SK-MEL-5 (cell line): Measurements from ENCODE around the gene MEAK7. TPM values are rescaled to one million over a fixed set of nuclear protein-coding genes. Genes with fewer than 3 reads are reported as not detected.

Source experiments
- DNase-seq: peaks from one replicate; pipeline ENCODE4 v3.0.0-alpha.2; 2016; ENCODE audit warnings: low read depth, low spot score
- in situ Hi-C: cut with HindIII; loops from 2 replicates; pipeline ENCODE4 v1.10.0; 2016; ENCODE audit warnings: low sequenced_read_pairs, high pct_unique_total_duplicates, low pct_unique_long_range_greater_than_20kb
- total RNA-seq: library from RNA; depleted of rRNA; stranded (reverse); fragments of >200 nt; shearing (Covaris generic); gene quantifications from 2 replicates; pipeline ENCODE4 v1.2.3, GENCODE V29; 2014

MEAK7 gene
- total RNA-seq, 1 experiment from 2014 or later, result 6.7 TPM

DNA sequence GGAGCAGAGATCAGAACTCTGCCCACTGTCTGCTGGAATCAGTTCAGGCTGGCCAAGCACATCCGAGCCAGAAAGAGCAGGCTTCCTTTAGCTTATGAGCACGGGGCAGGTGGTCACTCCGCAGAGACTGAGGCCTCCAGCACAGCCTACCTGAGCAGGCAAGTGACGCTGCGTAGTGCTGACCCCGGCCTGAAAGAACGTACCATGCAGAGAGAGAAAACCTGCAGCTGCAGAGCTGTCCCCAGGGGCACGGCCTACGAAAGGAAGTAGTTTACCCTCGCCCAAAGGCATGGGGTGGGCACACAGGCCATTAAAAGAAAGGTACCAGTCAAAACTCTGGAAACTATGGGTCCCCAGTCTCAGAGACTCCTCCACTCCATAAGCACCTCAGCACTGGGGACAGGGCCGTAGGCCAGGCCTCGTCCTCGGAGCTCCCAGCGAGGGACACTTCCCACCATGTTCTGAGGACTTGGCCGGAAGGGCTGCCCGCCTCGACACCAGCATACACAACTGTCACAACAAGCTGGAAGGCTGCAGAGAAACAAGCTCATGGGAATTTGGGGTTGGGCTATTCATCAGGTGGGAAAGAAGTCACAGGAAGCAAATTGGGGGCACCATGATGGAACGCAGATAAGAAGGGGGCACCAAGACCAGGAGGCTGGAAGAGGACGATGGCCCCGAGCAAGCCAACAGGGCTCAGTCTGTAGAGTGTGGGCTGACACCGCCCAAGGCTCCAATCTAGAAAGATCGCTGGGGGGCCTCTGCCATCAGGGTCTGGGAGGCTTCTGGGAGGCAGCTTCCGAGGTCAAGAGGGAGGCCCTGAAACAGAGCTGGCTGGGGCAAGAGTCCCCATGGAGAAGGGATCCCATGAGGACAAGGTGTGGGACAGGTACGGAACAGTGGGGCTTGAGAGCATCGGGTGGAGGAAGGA is 21.2 kb downstream of the MEAK7 start:
- in situ Hi-C loops, result no loop called here
- no peak for DNase-seq

DNA sequence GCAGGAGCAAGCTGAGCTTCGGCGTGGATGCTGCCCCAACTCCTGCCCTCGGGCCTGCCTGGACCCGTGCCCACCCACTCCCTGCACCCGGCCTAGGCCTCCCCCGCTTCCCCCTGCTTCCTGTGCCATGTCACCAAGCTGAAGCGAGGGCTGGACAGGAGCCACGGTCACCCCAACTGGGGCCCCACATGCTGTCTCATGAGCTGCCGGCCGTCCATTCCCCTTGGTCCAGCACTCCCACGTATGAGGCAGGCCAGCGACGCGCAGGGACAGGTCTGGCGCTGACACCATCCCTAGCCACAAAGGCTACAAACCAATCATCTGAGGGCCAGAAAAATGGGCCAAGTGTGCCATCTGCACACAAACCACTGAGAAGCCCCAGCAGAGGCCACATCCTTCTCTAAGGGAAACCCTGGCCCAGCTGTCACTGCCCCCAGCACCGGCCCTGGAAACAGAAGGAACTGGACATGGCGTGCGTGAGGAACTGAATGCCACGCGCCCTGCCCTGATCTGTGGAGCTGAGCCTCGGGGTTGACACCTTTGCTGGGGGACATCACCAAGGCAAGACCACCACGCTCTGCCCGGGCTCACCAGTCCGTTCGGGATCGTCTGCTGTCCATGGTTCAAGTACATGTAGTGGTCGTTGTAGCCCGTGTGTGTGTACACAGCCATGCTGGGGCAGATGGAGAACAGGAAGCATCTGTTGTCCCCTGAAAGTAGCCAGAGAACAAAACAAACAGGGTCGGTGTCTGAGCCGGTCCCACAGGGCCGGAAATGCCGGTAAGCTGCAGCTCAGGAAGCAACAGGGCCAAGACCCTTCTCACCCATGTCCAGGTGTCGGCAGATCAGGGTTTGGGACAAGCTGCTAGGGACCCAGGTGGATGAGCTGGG is 22.2 kb downstream of the MEAK7 start:
- no peak for DNase-seq

DNA sequence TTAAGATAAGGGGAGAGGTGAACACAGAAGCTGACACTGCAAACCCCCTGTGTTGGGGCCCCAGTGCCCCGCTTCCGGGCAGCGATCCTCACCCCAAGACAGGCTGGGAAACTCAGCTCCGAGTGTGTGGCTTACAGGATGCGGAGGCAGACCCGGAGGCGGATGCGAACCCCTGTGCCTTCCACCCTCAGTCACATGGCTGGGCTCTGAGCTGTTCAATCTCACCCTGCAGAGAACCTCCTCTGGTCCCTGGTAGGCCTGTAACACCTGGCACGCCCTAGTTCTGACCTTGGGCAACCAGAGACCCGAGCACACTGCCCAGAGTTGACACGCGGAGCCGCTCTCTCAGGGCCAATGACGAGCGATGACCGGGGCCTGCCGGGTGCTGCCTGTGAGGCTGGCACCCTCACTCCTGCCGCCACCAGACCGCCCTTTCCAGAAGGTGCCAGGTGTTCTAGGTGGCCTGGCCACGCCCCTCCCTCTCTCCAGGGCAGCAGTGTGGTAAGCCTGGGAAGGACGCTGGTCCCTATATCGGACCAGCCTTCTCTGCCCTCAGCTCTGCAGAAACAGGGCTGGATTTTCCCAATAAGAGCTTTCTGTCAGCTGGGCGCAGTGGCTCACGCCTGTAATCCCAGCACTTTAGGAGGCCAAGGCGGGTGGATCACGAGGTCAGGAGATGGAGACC is 23.3 kb downstream of the MEAK7 start:
- no peak for DNase-seq
- in situ Hi-C loops, result no loop called here

More for the DNA sequence above, 22.2 kb downstream of the MEAK7 start:
- in situ Hi-C loops, result no loop called here

DNA sequence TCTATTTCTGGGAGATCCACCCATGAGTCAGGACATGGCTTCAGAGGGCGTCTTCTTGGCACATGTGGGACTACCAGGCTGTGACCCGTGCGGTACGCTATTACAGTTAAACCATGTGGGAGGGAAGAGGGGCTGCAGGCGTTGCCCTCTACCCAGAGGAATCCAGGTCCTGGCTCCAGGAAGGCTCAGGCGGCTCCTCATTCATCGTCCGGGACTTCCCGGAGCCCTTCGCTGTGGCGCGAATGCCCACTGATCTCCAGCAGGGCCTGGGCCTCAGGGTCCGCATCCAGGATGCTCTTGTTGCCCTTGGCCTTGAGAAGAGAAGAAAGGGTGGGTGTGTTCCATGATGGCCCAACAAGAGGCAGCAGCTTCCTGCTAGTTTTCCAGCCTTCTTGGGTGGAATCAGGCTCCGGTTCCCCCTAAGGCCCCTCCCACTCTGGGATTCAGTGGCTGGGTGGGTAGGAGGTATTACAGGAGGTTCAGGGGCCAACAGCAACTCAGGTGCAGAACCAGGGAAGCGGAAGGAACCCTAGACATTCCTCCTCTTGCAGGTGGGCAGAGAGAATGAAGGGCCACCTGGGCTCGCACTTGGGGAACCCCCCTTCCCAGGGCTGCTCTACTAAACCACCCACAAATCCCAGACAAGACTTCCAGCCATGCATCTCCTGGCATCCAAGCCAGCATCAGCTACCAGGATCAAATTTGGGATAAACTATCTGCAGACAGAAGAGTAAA is 24.6 kb downstream of the MEAK7 start:
- no peak for DNase-seq
- in situ Hi-C loops, result no loop called here

DNA sequence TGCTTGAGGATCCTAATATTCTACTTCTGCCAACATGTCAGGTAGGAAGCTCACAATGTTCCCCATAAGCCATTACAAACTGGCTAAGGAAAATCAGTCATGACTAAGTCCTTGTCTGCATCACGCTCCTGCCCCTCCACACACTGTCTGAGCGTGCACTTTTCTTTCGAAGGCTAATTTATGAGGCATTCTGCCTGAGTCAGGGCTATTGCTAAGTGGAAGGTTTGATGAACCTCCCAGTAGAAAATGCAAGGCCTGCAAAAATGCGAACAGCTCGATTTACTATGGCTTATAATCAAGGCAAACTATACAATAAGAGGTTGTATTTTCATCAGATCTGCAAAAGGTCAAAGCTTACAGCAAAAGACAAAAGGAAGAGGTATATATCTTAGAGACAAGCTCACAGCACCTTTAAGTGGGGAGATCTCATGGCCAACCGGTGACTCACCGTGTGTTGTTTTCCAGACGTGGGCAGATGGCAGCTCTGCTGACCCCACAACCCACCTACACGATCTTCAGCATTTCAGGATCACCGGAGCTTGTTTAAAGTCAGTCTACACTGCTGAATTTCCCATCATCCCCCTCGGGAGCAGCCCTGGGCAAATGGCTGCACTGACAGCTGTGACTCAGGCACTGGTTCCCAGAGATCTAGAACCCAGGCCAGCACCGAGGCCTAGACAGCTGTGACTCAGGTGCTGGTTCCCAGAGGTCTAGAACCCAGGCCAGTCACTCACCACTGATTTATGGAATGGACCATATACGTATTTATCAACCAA is 26.1 kb downstream of the MEAK7 start:
- no peak for DNase-seq
- in situ Hi-C loops, result no loop called here

DNA sequence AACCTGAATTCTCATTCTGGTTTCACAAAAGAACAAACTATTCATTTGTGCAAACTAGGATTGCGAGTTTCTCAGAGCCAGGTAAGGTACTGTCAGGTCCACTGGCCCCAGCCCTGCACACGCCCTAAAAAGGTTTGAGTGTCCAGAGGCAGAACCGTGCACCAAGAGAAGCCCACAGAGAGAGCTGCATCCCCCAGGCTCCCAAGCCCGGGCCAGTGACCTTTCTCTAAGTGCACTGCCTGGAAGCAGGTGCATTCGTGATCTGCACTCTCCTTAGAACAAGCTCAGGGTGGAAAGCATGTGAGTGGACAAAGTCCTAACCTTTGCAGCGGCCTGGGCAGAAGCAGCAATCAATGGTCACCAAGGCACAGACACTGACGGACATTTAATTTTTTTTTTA is 26.8 kb downstream of the MEAK7 start:
- in situ Hi-C loops, result no loop called here
- DNase-seq, result no peak

DNA sequence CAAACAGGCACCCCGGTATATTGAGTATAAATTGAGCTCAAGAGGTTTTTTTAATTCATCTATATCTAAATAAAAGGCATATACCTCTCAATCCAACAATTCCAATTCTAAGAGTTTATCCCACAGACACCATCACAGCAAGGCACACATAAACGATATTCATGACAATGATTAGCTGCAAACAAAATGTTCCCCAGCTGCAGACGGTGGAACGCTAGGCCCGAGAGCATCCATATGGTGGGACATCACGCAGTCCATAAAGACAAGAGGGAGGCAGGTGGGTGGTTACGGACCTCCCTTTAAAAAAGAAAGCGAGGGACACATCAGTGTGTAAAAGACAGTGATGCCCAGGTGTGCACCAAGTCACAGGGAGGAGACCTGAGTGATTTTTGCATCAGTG is 28.1 kb downstream of the MEAK7 start:
- in situ Hi-C loops, result no loop called here
- no peak for DNase-seq

DNA sequence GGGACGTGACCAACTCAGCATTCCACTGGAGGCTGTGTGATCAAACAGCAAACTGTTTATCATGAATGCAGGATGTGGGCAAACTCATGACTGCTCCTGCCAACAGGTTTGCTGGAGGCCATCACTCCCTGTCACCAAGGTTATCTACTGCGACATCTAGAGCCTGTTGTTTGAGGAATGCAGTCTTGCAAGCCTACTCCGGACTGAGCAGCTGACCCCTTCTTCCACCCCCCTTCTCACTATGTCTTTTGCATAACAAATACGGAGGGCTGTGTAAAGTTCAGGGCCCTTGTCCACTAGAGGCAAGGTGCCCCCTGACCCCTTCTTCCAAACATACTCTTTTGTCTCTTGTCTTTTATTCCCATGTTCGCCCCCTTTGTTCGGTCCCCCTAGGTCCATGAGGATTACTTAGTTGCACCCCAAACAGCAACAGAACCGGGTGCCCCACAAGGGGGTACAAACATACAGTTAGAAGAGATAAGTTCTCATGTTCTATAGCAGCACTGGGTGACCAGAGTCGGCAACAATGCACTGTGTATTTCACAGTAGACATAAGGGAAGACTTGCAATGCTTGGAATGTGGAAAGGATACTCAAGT is 28.7 kb downstream of the MEAK7 start:
- DNase-seq, result peak; percentile 50
- in situ Hi-C loops, result no loop called here

DNA sequence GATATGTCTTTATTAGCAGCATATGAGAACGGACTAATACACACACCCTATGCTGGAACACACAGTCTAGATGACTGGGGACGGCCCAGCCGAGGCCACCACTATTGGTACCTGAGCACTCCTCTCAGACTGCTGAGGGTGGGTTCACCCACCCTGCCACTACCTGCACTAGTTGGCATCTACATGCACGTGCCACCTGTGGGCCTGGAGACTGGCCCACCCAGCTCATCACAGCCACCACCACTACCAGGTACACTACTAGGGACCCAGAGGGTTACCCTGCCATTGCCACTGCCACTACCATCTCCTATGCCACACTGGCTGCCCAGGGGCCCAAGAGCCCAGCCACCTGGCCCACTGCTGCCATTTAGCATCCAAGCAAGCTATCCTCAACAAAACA is 32.5 kb downstream of the MEAK7 start:
- DNase-seq, result no peak
- in situ Hi-C loops, result no loop called here

DNA sequence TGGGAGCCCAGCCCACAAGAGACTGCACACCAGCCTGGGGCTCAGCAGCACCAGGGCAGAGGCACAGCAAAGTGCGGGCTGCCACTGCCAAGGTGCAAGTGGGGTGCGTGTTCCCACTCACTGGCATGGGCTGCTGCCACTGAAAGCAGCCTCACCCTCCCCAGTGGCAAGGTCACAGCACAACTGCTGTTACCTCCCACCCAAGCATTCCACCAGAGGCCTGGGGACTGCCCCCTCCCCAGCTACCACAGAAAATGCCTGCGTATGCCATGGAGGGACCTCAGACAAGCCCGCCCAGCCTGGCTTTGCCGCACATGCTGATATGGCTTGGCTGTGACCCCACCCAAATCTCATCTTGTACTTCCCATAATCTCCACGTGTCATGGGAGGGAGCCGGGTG is 33.1 kb downstream of the MEAK7 start:
- in situ Hi-C loops, result no loop called here
- no peak for DNase-seq

DNA sequence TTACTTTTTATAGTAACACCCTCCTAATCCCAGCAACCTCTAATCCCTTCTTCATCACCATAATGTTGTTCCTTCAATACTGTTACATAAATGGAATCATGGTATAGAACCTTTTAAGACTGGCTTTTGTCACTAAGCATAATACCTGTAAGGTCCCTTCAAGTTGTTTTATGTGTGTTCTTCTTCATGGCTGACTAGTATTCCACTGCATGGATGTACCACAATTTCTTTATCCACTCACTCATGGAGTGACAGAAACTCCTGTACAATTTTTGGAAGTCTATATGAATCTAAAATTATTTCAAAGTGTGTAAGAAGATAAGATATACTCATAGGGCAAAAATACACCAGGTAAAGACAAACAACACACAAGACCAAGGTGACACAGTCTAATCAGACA is 36.8 kb downstream of the MEAK7 start:
- in situ Hi-C loops, result no loop called here
- DNase-seq, result no peak

DNA sequence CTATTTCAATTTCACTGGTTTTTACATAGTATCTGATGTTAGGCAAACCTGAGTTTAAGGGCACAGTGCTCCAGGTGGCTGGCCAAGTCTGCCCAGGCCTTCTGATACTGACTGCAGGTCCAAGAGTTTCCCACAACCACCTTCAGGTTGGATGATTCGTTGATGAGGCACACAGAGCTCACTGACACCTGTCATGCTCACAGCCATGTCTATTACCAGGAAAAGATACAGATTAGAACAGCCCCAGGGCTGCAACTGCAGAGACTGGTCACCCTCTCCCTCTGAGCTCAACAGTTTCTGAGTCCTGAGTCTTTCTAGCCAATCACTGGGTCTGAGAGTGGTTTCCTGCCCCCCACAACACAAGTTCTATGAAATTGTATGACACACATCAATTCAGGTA is 37.2 kb downstream of the MEAK7 start:
- no peak for DNase-seq
- in situ Hi-C loops, result no loop called here

DNA sequence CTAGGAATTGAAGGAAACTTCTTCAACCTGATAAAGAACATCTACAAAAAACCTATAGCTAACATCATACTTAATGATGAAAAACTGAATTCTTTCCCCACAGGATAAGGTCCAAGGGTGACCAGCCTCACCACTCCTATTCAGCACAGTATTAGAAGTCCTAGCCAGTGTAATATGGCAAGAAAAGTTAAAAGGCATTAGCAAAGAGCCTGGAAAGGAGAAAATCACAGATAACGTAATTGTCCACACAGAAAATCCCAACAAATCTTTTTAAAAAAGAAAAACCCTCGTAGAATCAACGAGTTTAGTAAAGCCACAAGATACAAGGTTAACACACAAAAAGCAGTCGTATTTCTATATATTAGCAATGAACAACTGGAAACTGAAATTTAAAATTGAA is 37.8 kb downstream of the MEAK7 start:
- in situ Hi-C loops, result no loop called here
- DNase-seq, result no peak

DNA sequence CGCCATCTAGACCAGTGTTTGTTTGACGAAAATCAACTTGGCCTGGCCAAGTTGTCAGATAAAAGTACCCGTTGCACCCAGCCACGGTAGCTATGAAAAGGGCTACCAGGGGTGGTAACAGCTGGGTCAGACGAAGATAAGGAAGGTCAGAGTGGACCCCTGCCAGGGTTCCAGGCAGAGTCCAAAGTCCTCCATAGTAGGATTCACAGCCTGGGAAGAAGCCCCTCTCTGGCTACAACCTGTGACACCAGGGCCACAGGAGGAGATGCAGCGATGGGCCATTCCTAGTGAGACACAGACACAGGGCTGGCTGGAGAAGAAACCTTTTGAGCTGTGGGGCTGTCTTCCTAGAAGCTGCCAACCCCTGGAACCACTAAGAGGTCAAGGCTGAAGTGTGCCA is 39.3 kb downstream of the MEAK7 start:
- peak; percentile 7 for DNase-seq

DNA sequence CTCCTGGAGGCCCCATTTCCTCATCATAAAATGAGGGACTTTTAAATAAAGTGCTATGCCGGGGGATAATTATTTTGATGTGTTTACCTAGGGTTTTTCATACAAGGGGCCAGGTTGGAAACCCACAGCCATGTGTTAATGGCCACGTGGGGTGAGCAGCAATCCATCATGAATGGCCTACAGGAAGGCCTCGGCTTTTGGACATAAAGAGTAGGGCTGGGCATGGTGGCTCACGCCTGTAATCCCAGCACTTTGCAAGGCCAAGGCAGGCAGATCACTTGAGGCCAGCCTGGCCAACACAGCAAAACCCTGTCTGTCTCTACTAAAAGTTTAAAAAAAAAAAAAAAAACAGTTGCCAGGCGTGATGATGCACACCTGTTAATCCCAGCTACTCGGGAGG is 40.3 kb downstream of the MEAK7 start:
- no peak for DNase-seq
- in situ Hi-C loops, result no loop called here

More for the DNA sequence above, 39.3 kb downstream of the MEAK7 start:
- in situ Hi-C loops, result no loop called here

DNA sequence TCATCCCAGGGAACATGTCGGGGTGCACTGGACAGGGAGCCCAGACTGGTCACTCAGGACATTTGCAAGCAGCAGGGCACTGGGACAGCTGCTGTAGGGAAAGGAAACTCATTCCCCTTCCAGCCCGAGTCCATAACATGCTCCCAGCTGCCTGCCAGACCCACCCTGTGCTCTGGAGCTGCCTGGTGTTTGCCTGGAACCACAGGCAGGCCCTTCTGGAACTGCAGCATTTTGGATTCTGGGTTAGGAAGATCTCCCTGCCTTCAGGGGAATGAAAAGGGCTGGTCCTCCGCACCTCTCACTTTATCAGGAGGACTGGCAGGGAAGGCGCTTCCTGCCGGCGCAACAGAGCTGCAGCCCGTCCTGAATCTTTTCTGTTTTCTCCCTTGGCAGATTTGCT is 41.2 kb downstream of the MEAK7 start:
- in situ Hi-C loops, result no loop called here
- no peak for DNase-seq
